Ramos (cell line): ENCODE results near the gene ADAMTS14.

Experiments used
- in situ Hi-C: fragments of 300-500 bp; cut with MboI; formaldehyde crosslinking; loops from one replicate; pipeline ENCODE4 v1.14.3; 2022; ENCODE audit warnings: low sequenced_read_pairs; ENCODE audit not compliant: unreplicated experiment

ADAMTS14 gene

GRCh38 chr10:70715853-70716795 lies 43.8 kb downstream of the ADAMTS14 start:
- in situ Hi-C loops, result no loop called here

- in situ Hi-C loops, result no loop called here
Observed at GRCh38 chr10:70722820-70723424, 50.6 kb downstream of the ADAMTS14 start.

- in situ Hi-C loops, result no loop called here
Observed at GRCh38 chr10:70723771-70724170, 51.5 kb downstream of the ADAMTS14 start.

GRCh38 chr10:70726909-70727495 lies 54.7 kb downstream of the ADAMTS14 start:
- in situ Hi-C loops, result no loop called here

GRCh38 chr10:70728328-70728727 lies 56.0 kb downstream of the ADAMTS14 start:
- in situ Hi-C loops, result no loop called here

- in situ Hi-C loops, result no loop called here
Observed at GRCh38 chr10:70729763-70730357, 57.6 kb downstream of the ADAMTS14 start.

GRCh38 chr10:70730955-70731354 lies 58.6 kb downstream of the ADAMTS14 start:
- in situ Hi-C loops, result no loop called here

- in situ Hi-C loops, result no loop called here
Observed at GRCh38 chr10:70732569-70732968, 60.3 kb downstream of the ADAMTS14 start.

- in situ Hi-C loops, result no loop called here
Observed at GRCh38 chr10:70733051-70733450, 60.7 kb downstream of the ADAMTS14 start.

GRCh38 chr10:70735161-70735560 lies 62.9 kb downstream of the ADAMTS14 start:
- in situ Hi-C loops, result no loop called here

- in situ Hi-C loops, result no loop called here
Observed at GRCh38 chr10:70736525-70736924, 64.2 kb downstream of the ADAMTS14 start.

GRCh38 chr10:70737250-70737649 lies 64.9 kb downstream of the ADAMTS14 start:
- in situ Hi-C loops, result no loop called here

GRCh38 chr10:70738006-70738760 lies 65.9 kb downstream of the ADAMTS14 start:
- in situ Hi-C loops, result no loop called here

- in situ Hi-C loops, result no loop called here
Observed at GRCh38 chr10:70738761-70739121, 66.4 kb downstream of the ADAMTS14 start.

GRCh38 chr10:70740406-70741288 lies 68.3 kb downstream of the ADAMTS14 start:
- in situ Hi-C loops, result no loop called here

GRCh38 chr10:70742537-70743429 lies 70.5 kb downstream of the ADAMTS14 start:
- in situ Hi-C loops, result no loop called here

- in situ Hi-C loops, result no loop called here
Observed at GRCh38 chr10:70743430-70743788, 71.1 kb downstream of the ADAMTS14 start.

- in situ Hi-C loops, result no loop called here
Observed at GRCh38 chr10:70743879-70744278, 71.6 kb downstream of the ADAMTS14 start.
